Lower leg skin (tissue), 4 donors: Measurements from ENCODE around the gene BTBD18. TPM values are rescaled to one million over a fixed set of nuclear protein-coding genes. Genes with fewer than 3 reads are reported as not detected.
"Not testable (repeated sequence)": the region's sequence is repeated elsewhere in the genome, so short reads cannot be mapped to it uniquely, and the experiment has no call there.

Experiments
- DNase-seq, 2 donors: peaks; one replicate each; pipeline ENCODE4 v3.0.0-alpha.2; 2019; ENCODE audit warnings: low spot score in 2 of 2
- H3K4me3 ChIP-seq: fragments of 200-600 bp; sonication (generic); 2 replicates; pipeline ENCODE4 v1.5.1; 2017; ENCODE audit warnings: mild to moderate bottlenecking, low read depth; ENCODE audit not compliant: poor library complexity, severe bottlenecking
- POLR2A ChIP-seq, 2 donors: fragments of 450-650 bp; IDR thresholded peaks; one replicate each; pipeline ENCODE4 v1.6.1; 2016 to 2017; ENCODE audit warnings: antibody characterized with exemption in 2 of 2, mild to moderate bottlenecking in 1 of 2, moderate library complexity in 1 of 2
- WGBS, 2 donors: methylation state at CpG; one replicate each; pipeline ENCODE4 v1.1.5; 2018; 5-methylcytosine and 5-hydroxymethylcytosine counted together
- intact Hi-C: fragments of 100-400 bp; cut with DNase I; formaldehyde crosslinking; loops from one replicate; pipeline ENCODE4 v1.15.0; 2023; ENCODE audit warnings: low total_unique reads
- total RNA-seq, 4 donors: library from RNA; depleted of rRNA; stranded (reverse); fragments of >200 nt; gene quantifications; one replicate each; pipeline ENCODE4 v1.1.0, GENCODE V29; 2016
- TF ChIP-seq, protein P1 (sequence below), 3 donors: fragments of 450-650 bp; IDR thresholded peaks; one replicate each; pipeline ENCODE4 v1.5.1; 2016; ENCODE audit warnings: antibody characterized with exemption in 3 of 3, mild to moderate bottlenecking in 3 of 3, moderate library complexity in 2 of 3

The BTBD18 gene
- total RNA-seq, 4 donors from 2014 or later = not detected

DNA sequence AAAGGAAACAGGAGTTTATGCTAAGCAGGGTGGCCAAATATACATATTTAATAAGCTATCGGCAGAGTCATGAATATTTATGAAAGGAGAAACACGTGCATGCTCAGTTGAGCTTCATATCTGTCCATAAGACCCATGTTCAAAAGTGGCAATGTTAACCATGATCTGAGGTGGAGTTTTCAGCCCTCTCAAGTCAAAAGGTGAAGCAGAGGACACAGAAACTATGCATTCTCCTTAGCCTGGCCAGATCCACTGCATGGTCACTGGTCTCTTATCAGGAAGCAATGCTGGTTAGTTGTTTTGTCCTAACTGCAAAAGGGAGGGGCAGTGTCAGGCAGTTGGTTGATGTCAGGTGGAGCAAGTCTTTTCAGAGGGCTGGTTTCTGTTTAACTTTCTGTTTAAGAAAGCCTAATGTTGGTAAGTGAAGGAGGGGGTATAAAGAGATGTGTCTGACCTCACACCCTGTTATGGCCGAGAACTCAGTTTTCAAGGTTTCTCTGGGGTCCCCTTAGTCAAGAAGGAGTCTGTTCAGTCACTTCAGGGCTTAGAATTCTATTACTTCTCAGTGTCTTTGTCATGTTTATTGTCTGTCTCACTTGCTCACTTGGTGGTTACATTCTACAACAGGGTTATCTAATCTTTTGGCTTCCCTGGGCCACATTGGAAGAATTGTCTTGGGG lies 15.9 kb downstream of the BTBD18 start:
- intact Hi-C loops = no loop called here
- TF ChIP-seq POLR2A (IDR thresholded peaks at IDR 0.05) = no peak
- TF ChIP-seq, protein P1, sequence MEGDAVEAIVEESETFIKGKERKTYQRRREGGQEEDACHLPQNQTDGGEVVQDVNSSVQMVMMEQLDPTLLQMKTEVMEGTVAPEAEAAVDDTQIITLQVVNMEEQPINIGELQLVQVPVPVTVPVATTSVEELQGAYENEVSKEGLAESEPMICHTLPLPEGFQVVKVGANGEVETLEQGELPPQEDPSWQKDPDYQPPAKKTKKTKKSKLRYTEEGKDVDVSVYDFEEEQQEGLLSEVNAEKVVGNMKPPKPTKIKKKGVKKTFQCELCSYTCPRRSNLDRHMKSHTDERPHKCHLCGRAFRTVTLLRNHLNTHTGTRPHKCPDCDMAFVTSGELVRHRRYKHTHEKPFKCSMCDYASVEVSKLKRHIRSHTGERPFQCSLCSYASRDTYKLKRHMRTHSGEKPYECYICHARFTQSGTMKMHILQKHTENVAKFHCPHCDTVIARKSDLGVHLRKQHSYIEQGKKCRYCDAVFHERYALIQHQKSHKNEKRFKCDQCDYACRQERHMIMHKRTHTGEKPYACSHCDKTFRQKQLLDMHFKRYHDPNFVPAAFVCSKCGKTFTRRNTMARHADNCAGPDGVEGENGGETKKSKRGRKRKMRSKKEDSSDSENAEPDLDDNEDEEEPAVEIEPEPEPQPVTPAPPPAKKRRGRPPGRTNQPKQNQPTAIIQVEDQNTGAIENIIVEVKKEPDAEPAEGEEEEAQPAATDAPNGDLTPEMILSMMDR (IDR thresholded peaks at IDR 0.05) = no peak
- 76 to 81% methylated on average over 3 of the region's 3 CpGs for WGBS, 2 donors
- H3K4me3 ChIP-seq = no peak overlapping the region
- DNase-seq = peak in 1 of 2 donors; percentile 57

DNA sequence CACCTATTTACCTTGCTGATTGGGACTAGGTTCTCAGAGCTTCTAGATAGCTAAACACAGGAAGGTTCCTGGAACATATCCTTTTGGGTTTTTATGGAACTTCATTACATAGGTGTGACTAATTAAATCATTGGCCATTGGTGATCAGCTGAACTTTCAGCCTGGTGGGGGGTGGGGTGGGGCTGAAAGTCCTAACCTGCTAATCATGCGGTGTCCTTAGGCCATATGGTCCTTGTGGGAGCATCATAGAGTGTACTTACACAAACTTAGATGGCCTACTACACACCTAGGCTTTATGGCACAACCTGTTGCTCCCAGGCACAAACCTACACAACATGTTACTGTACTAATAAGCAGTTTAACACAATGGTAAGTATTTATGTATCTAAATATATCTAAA lies 19.0 kb downstream of the BTBD18 start:
- intact Hi-C loops = no loop called here
- no peak overlapping the region for H3K4me3 ChIP-seq
- 92 to 100% methylated on average over 1 of the region's 1 CpG for WGBS, 2 donors
- TF ChIP-seq POLR2A (IDR thresholded peaks at IDR 0.05) = no peak
- TF ChIP-seq, protein P1 (IDR thresholded peaks at IDR 0.05) = no peak
- peak in 1 of 2 donors; percentile 46 for DNase-seq

DNA sequence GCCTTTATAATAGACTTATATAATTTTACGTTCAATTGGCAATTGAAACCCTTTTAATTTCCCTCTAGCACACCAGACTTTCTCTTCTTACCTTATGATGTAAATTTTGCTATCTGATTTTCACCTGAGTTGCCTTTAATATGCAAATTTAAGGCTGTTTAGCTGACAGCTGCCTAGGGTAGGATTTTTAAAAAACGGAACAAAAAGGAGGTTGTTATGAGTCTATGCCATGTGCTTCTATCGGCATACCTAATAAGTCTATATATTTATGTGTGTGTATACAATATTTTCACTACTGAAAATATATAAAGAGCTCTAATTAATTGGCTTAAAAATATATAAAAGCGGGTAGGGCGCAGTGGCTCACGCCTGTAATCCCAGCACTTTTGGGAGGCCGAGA lies 22.1 kb downstream of the BTBD18 start:
- H3K4me3 ChIP-seq = no peak overlapping the region
- TF ChIP-seq, protein P1 (IDR thresholded peaks at IDR 0.05) = no peak
- TF ChIP-seq POLR2A (IDR thresholded peaks at IDR 0.05) = no peak
- intact Hi-C loops = no loop called here
- DNase-seq = no peak
- WGBS, 2 donors = 84 to 85% methylated on average over 7 of the region's 7 CpGs

DNA sequence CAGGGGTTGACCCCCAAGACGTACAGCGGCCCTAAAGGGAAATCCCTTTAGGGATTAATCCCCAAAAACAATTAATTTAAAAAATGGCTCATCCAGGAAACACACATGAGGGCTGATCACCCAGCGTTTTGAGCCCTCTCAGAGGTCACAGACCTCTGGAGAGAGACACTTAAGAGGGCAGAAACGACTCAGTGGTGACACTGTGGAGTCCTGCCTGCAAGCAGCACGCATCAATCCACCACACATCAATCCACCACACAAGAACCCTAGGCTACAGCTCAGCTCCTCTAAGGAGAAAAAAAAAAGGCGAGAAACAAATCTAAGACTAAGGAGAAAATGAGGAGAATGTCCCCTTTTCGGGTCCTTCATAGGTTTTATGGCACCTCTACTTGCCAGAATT lies 22.8 kb downstream of the BTBD18 start:
- WGBS, 2 donors = 75 to 86% methylated on average over 7 of the region's 7 CpGs
- intact Hi-C loops = no loop called here
- TF ChIP-seq, protein P1 (IDR thresholded peaks at IDR 0.05) = no peak
- TF ChIP-seq POLR2A (IDR thresholded peaks at IDR 0.05) = no peak

DNA sequence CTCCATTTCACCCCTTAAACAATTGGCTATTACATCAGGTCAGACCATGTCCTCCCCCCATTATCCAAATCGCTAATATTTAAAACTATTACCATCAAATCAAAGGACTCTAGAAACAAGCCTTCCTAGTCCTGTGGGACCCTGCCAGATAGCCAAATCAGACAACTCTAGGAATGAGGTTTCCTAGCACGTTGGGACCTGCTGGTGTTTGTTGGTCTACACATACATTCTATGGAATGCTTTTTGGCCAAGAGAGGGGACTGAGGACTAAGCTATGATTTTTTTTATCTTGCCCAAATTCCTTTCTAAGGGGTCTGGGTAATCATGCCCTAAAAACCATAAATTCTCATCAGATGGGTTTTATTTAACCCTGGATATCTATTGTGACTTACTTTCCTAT lies 24.4 kb downstream of the BTBD18 start:
- no peak overlapping the region for H3K4me3 ChIP-seq
- intact Hi-C loops = no loop called here
- TF ChIP-seq POLR2A (IDR thresholded peaks at IDR 0.05) = no peak
- TF ChIP-seq, protein P1 (IDR thresholded peaks at IDR 0.05) = no peak
- DNase-seq = no peak
- WGBS, 2 donors = 40 to 52% methylated on average over 2 of the region's 2 CpGs

More for the DNA sequence above, 22.8 kb downstream of the BTBD18 start:
- peak in 1 of 2 donors; percentile 25 for DNase-seq
- no peak overlapping the region for H3K4me3 ChIP-seq

DNA sequence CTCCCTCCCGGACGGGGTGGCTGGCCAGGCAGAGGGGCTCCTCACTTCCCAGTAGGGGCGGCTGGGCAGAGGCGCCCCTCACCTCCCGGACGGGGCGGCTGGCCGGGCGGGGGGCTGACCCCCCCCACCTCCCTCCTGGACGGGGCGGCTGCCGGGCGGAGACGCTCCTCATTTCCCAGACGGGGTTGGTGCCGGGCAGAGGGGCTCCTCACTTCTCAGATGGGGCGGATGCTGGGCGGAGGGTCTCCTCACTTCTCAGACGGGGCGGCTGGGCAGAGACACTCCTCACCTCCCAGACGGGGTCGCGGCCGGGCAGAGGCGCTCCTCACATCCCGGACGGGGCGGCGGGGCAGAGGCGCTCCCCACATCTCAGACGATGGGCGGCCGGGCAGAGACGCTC lies 34.9 kb downstream of the BTBD18 start:
- WGBS, 2 donors = 96% methylated on average over 12 of the region's 34 CpGs; no CpG with 5 or more reads in 1 of the 2 donors
- intact Hi-C loops, H3K4me3 ChIP-seq: not testable (repeated sequence)
- peak in 1 of 2 donors; percentile 61 for DNase-seq
